AG04449 (cell line): ENCODE measurements around the gene PCDHA7.
"Not testable (repeated sequence)": the region's sequence is repeated elsewhere in the genome, so short reads cannot be mapped to it uniquely, and the experiment has no call there.

ENCODE experiments used
- CTCF ChIA-PET: fragments of 350-600 bp; formaldehyde crosslinking; extraction: SDS; loops from one replicate; lab custom pipeline; 2021; ENCODE audit warnings: antibody characterized with exemption; lab: Yijun Ruan, JAX
- POLR2A ChIA-PET: fragments of 400-600, 350-600 bp; formaldehyde crosslinking; extraction: SDS; loops from one replicate; lab custom pipeline; 2020; ENCODE audit warnings: antibody characterized with exemption, inconsistent platforms; lab: Yijun Ruan, JAX
- DNase-seq: peaks from one replicate; pipeline ENCODE4 v3.0.0-alpha.2; 2010; ENCODE audit warnings: low read depth, low spot score
- H3K4me3 ChIP-seq: 2 replicates; pipeline ENCODE4 v1.5.1; 2011; ENCODE audit warnings: low read depth, mild to moderate bottlenecking, control low read depth, low read length
- CTCF ChIP-seq: IDR thresholded peaks from one replicate; pipeline ENCODE4 v1.5.1; 2011; ENCODE audit warnings: mild to moderate bottlenecking, moderate library complexity, low read length, control low read depth, inconsistent platforms; ENCODE audit not compliant: insufficient read depth; ENCODE audit errors: missing control alignments

PCDHA7 gene

DNA sequence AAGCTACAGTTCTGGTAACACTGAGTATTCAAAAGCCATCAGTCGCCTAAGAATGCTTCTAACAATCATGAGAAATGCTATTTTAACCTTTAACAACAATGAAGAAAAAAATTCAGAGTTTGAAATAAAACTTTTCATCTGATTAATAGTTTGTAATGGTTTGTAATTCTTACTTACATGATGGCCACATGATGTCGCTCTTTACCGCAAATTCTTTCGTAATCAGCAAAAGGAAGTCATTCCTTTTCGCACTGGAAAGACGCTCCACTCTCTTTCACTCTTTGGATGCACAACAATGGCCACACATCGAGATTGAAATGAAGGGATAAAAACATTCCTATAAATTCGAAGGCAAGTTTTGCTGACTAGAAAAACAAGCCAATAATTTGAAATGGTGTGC is at the start of gene PCDHA7:
PCDHA7 (plus strand) TSS at position 277 of the 400 bp plus-strand sequence; CDS start at position 392, 115 bp downstream.
- no peak for TF ChIP-seq CTCF
- POLR2A ChIA-PET: no interaction called here

DNA sequence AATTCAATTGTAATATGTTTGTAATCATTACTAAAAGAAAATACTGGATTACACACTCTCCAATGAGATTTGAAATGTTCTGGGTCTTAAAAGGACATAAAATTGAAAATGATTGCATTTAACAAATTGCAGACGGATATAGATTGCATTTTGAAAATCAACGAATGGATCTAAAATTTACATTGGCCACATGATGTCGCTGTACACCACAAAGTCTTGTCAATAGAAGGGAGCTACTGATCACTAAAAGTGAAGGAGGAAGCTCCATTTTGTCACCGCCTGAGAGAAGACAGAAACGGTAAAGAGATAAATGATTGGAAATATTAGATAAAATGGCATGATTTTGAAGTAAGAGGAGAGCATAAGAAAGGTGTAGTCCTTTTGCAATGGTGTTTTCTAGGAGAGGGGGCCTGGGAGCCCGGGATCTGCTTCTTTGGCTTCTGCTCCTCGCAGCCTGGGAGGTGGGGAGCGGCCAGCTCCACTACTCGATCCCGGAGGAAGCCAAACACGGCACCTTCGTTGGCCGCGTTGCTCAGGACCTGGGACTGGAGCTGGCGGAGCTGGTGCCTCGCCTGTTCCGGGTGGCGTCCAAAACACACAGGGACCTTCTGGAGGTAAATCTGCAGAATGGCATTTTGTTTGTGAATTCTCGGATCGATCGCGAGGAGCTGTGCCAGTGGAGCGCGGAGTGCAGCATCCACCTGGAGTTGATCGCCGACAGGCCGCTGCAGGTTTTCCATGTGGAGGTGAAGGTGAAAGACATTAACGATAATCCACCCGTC is 48.0 kb upstream of the PCDHA7 start, which contains the start of gene PCDHA1:
PCDHA1 (plus strand) TSS at position 236 of the 782 bp plus-strand sequence.
- no peak for TF ChIP-seq CTCF
- DNase-seq: no peak
- POLR2A ChIA-PET: no interaction called here
- CTCF ChIA-PET: no interaction called here
- H3K4me3 ChIP-seq: no peak within 1 kb of the TSS

More for the DNA sequence above, at the start of gene PCDHA7:
- H3K4me3 ChIP-seq: no peak within 1 kb of the TSS; the same call in 1 of the 2 replicates
- DNase-seq: no peak
- CTCF ChIA-PET: no interaction called here

GRCh38 chr5:140787422-140787821 is 46.6 kb upstream of the PCDHA7 start:
- DNase-seq, CTCF ChIA-PET, H3K4me3 ChIP-seq, POLR2A ChIA-PET: not testable (repeated sequence)

GRCh38 chr5:140787849-140788504 is 46.1 kb upstream of the PCDHA7 start:
- DNase-seq, H3K4me3 ChIP-seq, POLR2A ChIA-PET, CTCF ChIA-PET: not testable (repeated sequence)

DNA sequence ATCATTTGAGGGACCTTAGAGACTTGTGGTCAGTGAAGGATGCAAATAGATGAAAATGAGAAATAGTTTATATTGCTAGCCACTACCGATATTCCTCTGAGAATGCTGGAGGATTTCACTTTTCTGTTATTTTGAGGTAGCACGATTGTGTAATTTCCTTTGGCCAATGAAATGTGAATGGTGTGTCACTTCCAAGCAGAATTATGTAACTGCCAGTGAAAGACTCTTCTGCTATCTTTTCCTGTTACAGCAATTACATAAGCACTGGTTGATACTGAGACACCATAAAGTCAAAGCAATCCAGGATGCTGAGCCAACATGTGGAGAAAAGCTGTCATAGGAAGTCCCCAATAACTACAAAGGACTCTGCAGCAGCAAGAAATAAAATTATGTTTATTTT is 43.0 kb upstream of the PCDHA7 start:
- no peak for TF ChIP-seq CTCF
- DNase-seq: no peak
- POLR2A ChIA-PET: no interaction called here
- no peak overlapping the region for H3K4me3 ChIP-seq
- CTCF ChIA-PET: no interaction called here

DNA sequence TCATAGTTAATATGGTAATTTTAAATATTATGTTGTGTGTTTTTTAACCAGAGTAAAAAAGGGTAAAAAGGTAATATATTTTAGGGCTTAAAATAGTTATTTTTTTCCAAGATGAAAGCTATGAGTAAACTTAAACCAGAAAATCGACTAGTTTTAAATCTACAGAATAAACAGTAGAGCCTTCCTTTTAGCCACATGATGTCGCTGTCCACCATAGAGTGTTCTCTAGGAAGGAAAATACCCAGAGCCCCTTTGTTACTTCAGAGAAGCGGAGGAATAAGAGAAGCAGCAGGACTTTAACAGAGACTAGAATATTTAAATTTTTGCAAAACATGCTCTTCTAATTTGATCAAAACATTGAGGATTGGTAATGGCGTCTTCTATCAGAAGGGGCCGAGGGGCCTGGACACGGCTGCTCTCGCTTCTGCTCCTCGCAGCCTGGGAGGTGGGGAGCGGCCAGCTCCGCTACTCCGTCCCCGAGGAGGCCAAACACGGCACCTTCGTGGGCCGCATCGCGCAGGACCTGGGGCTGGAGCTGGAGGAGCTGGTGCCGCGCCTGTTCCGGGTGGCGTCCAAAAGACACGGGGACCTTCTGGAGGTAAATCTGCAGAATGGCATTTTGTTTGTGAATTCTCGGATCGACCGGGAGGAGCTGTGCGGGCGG is 39.3 kb upstream of the PCDHA7 start, which contains the start of gene PCDHA2:
PCDHA2 (plus strand) TSS at position 258 of the 664 bp plus-strand sequence.
- DNase-seq: no peak
- POLR2A ChIA-PET: no interaction called here
- no peak within 1 kb of the TSS for H3K4me3 ChIP-seq
- CTCF ChIA-PET: interaction anchor here (0.5 to 1.9 kb wide), 2 partner anchors 11 to 595 kb away, joined by 3 to 7 read pairs; partner anchors contain the start of gene PCDHA4
- no peak for TF ChIP-seq CTCF

- no peak for DNase-seq
- ChIA-PET CTCF (interaction anchor here (1.9 kb wide), 1 partner anchor 11 kb away, joined by 7 read pairs; the partner anchor contains the start of gene PCDHA4), POLR2A (no interaction called here)
- no peak for TF ChIP-seq CTCF
- H3K4me3 ChIP-seq: no peak overlapping the region
Measured at GRCh38 chr5:140795259-140795641, 38.8 kb upstream of the PCDHA7 start.

GRCh38 chr5:140796072-140796717 is 37.9 kb upstream of the PCDHA7 start:
- H3K4me3 ChIP-seq, DNase-seq, POLR2A ChIA-PET: not testable (repeated sequence)
- CTCF ChIA-PET: interaction anchor here (1.9 kb wide), 1 partner anchor 10 kb away, joined by 7 read pairs; the partner anchor contains the start of gene PCDHA4
